Measurements from ENCODE around the gene ARID2. TPM values are rescaled to one million over a fixed set of nuclear protein-coding genes. Genes with fewer than 3 reads are reported as not detected.

Gene ARID2
- total RNA-seq, 2 donors from 2014 or later = 26.8 to 29.1 TPM

GRCh38 chr12:45948546-45948945 is 219.0 kb downstream of the ARID2 start:
- Histone ChIP-seq H3K27me3 (no peaks in the 10 kb centered on the region), H3K9me3 (no peaks in the 10 kb centered on the region), H3K4me1 (no peaks in the 10 kb centered on the region), H3K36me3 (no peaks in the 10 kb centered on the region), H3K9ac (ENCODE audit: low read depth in 2 of 2, low read length in 2 of 2) (no peak overlapping the region), H3K4me3 (no peak overlapping the region), H3K27ac (no peak overlapping the region)
- no peak for TF ChIP-seq CTCF (IDR thresholded peaks at IDR 0.05)
- intact Hi-C loops (cut with DNase I) = no loop called here
- DNase-seq = no peak

Data from colonic mucosa (tissue), 4 donors.